ENCODE results near the gene SGF29.

GRCh38 chr16:28591355-28591754, 37.6 kb downstream of the SGF29 start:
- TF ChIP-seq EZH2 (IDR thresholded peaks at IDR 0.05; ENCODE audit: low read depth, unreplicated experiment) (no peak), CTCF (conservative IDR thresholded peaks at IDR 0.05; ENCODE audit: low read depth in 2 of 2) (no peak), POLR2AphosphoS5 (IDR thresholded peaks at IDR 0.05; ENCODE audit: low read depth) (no peak), EZH2phosphoT487 (IDR thresholded peaks at IDR 0.05; ENCODE audit: unreplicated experiment) (no peak), JUNB (IDR thresholded peaks at IDR 0.05; ENCODE audit: unreplicated experiment) (no peak), REST (IDR thresholded peaks at IDR 0.05; ENCODE audit: unreplicated experiment) (no peak), CREB1 (CRISPR knock-in tag; IDR thresholded peaks at IDR 0.05; ENCODE audit: low read depth) (no peak), STAT1 (IDR thresholded peaks at IDR 0.05; ENCODE audit: unreplicated experiment) (no peak)

Measured in GM23338 (cell line).